HCT116 (cell line): ENCODE measurements around the gene CDH23. TPM values are rescaled to one million over a fixed set of nuclear protein-coding genes. Genes with fewer than 3 reads are reported as not detected.

Experiments
- ATAC-seq: fragments of 200-7000 bp; cut with Tn5 transposase; 2 replicates; pipeline ENCODE4 v1.9.1; 2020; ENCODE audit warnings: mild to moderate bottlenecking, moderate library complexity
- BruUV-seq: library from RNA; stranded (reverse); fragments of 400-500 nt; replicated peaks from 2 replicates; lab custom pipeline; 2021; lab: Mats Ljungman, UMichigan
- CTCF ChIA-PET: fragments of 300-600 bp; sonication (Branson Sonifier 250); formaldehyde crosslinking; loops from one replicate; lab custom pipeline; 2021; ENCODE audit warnings: antibody characterized with exemption; lab: Charles Lee
- POLR2A ChIA-PET: fragments of 300-600, 350-600 bp; sonication (Branson Sonifier 250); formaldehyde crosslinking; loops from one replicate; lab custom pipeline; 2021; ENCODE audit warnings: antibody characterized with exemption; lab: Charles Lee
- RAD21 ChIA-PET, 2 experiments: fragments of 300-600 bp; sonication (Branson Sonifier 250); formaldehyde crosslinking; loops; one replicate each; lab custom pipeline; 2023; ENCODE audit warnings: low total read pairs in 2 of 2; ENCODE audit not compliant: uncharacterized antibody in 2 of 2, unreplicated experiment in 2 of 2, low non-redundant PET in 1 of 2; lab: Charles Lee
- DNase-seq: peaks from one replicate; pipeline ENCODE4 v3.0.0-alpha.2; 2010; ENCODE audit warnings: low read depth, low spot score
- H2AFZ ChIP-seq: fragments of 200-600 bp; shearing (Covaris generic), sonication (generic); 2 replicates; pipeline ENCODE4 v1.6.1; 2017; ENCODE audit warnings: low read depth, mixed run types, mixed read lengths, antibody characterized with exemption, low read length; ENCODE audit not compliant: poor library complexity, severe bottlenecking
- H3K27ac ChIP-seq: 2 replicates; pipeline ENCODE4 v1.5.1; 2012; ENCODE audit warnings: low read depth, low read length
- H3K27me3 ChIP-seq: fragments of 200-600 bp; sonication (generic); 2 replicates; pipeline ENCODE4 v1.6.1; 2016; ENCODE audit warnings: mixed run types, low read length, mixed read lengths; ENCODE audit not compliant: insufficient read depth
- H3K36me3 ChIP-seq, 2 experiments: fragments of 200-500 bp in 1 of 2; fragments of 200-600 bp in 1 of 2; sonication (Bioruptor generic) in 1 of 2; sonication (generic) in 1 of 2; 2 replicates each; pipeline versions ENCODE4 v1.5.1 to v1.6.1; 2014 to 2016; ENCODE audit warnings: low read length in 2 of 2, inconsistent platforms in 1 of 2, mixed read lengths in 1 of 2, mixed run types in 1 of 2; ENCODE audit not compliant: insufficient read depth in 2 of 2, control insufficient read depth in 1 of 2
- H3K4me1 ChIP-seq, 2 experiments: fragments of 200-600 bp in 1 of 2; sonication (generic) in 1 of 2; 2 replicates each; pipeline versions ENCODE4 v1.5.1 to v1.6.1; 2012 to 2017; ENCODE audit warnings: low read length in 2 of 2, inconsistent platforms in 1 of 2, mild to moderate bottlenecking in 1 of 2, mixed read lengths in 1 of 2, mixed run types in 1 of 2, moderate library complexity in 1 of 2; ENCODE audit not compliant: insufficient read depth in 2 of 2, control insufficient read depth in 1 of 2
- H3K4me2 ChIP-seq: fragments of 200-600 bp; sonication (generic); 2 replicates; pipeline ENCODE4 v1.6.1; 2017; ENCODE audit warnings: mixed run types, low read length, mixed read lengths
- H3K4me3 ChIP-seq, 2 experiments: fragments of 200-600 bp in 1 of 2; sonication (generic) in 1 of 2; replicated peaks in 1 of 2; 2 replicates each; pipeline ENCODE4 v1.5.1; 2011 to 2016; ENCODE audit warnings: low read length in 2 of 2, control low read depth in 1 of 2, low read depth in 1 of 2, mild to moderate bottlenecking in 1 of 2, mixed read lengths in 1 of 2, mixed run types in 1 of 2
- H3K79me2 ChIP-seq: fragments of 200-600 bp; sonication (generic); 2 replicates; pipeline ENCODE4 v1.6.1; 2017; ENCODE audit warnings: mild to moderate bottlenecking, mixed run types, low read length, moderate library complexity, mixed read lengths; ENCODE audit not compliant: insufficient read depth
- H3K9ac ChIP-seq: fragments of 200-600 bp; sonication (generic); 2 replicates; pipeline ENCODE4 v1.6.1; 2016; ENCODE audit warnings: low read length, mixed read lengths
- H3K9me2 ChIP-seq: fragments of 200-600 bp; sonication (generic), shearing (Covaris generic); 2 replicates; pipeline ENCODE4 v1.6.1; 2017; ENCODE audit warnings: mixed run types, mild to moderate bottlenecking, moderate library complexity; ENCODE audit not compliant: insufficient read depth
- H3K9me3 ChIP-seq, 2 experiments: fragments of 200-500 bp in 1 of 2; fragments of 200-600 bp in 1 of 2; sonication (Bioruptor generic) in 1 of 2; sonication (generic) in 1 of 2; 2 replicates each; pipeline ENCODE4 v1.6.1; 2014 to 2017; ENCODE audit warnings: low read length in 2 of 2, mixed read lengths in 2 of 2, inconsistent platforms in 1 of 2, low read depth in 1 of 2, mild to moderate bottlenecking in 1 of 2, mixed run types in 1 of 2, moderate library complexity in 1 of 2; ENCODE audit not compliant: control insufficient read depth in 1 of 2, insufficient read depth in 1 of 2
- H4K20me1 ChIP-seq: fragments of 200-600 bp; sonication (generic), shearing (Covaris generic); 2 replicates; pipeline ENCODE4 v1.6.1; 2017; ENCODE audit warnings: mixed run types, mild to moderate bottlenecking, moderate library complexity; ENCODE audit not compliant: insufficient read depth
- ATF3 ChIP-seq: IDR thresholded peaks from 2 replicates; pipeline ENCODE4 v1.6.1; 2012
- CBX3 ChIP-seq: IDR thresholded peaks from 2 replicates; pipeline ENCODE4 v1.6.1; 2012; ENCODE audit warnings: low read depth
- CEBPB ChIP-seq: IDR thresholded peaks from 2 replicates; pipeline ENCODE4 v1.6.1; 2012; ENCODE audit warnings: low read depth
- CTCF ChIP-seq, 3 experiments: fragments of 200-600 bp in 1 of 3; sonication (generic) in 1 of 3; IDR thresholded peaks in 2 of 3; conservative IDR thresholded peaks in 1 of 3; 2 replicates each; pipeline ENCODE4 v1.5.1; 2012 to 2017; ENCODE audit warnings: low read depth in 2 of 3, low read length in 2 of 3, antibody characterized with exemption in 1 of 3, borderline replicate concordance in 1 of 3, control low read depth in 1 of 3, mild to moderate bottlenecking in 1 of 3, mixed read lengths in 1 of 3, mixed run types in 1 of 3, moderate library complexity in 1 of 3; ENCODE audit not compliant: insufficient read depth in 1 of 3
- EGR1 ChIP-seq: IDR thresholded peaks from 2 replicates; pipeline ENCODE4 v1.6.1; 2012; ENCODE audit warnings: low read depth
- ELF1 ChIP-seq: IDR thresholded peaks from 2 replicates; pipeline ENCODE4 v1.6.1; 2012; ENCODE audit warnings: low read depth, borderline replicate concordance
- EZH2 ChIP-seq: fragments of 200-600 bp; sonication (generic); IDR thresholded peaks from 2 replicates; pipeline ENCODE4 v1.6.1; 2017; ENCODE audit warnings: antibody characterized with exemption, mixed run types
- EZH2phosphoT487 ChIP-seq: fragments of 200-600 bp; IDR thresholded peaks from 2 replicates; pipeline ENCODE4 v1.6.1; 2018; ENCODE audit warnings: antibody characterized with exemption, borderline replicate concordance
- FOSL1 ChIP-seq: IDR thresholded peaks from 2 replicates; pipeline ENCODE4 v1.6.1; 2012; ENCODE audit warnings: low read depth
- POLR2AphosphoS5 ChIP-seq: IDR thresholded peaks from 2 replicates; pipeline ENCODE4 v1.6.1; 2011; ENCODE audit warnings: mild to moderate bottlenecking, low read depth, low read length, moderate library complexity
- REST ChIP-seq: IDR thresholded peaks from 2 replicates; pipeline ENCODE4 v1.6.1; 2012; ENCODE audit warnings: low read depth
- SIN3A ChIP-seq: IDR thresholded peaks from 2 replicates; pipeline ENCODE4 v1.6.1; 2012; ENCODE audit warnings: low read depth
- SP1 ChIP-seq: IDR thresholded peaks from 2 replicates; pipeline ENCODE4 v1.6.1; 2012; ENCODE audit warnings: low read depth
- SRF ChIP-seq: IDR thresholded peaks from 2 replicates; pipeline ENCODE4 v1.6.1; 2012; ENCODE audit warnings: low read depth
- TCF7L2 ChIP-seq: IDR thresholded peaks from 2 replicates; pipeline ENCODE4 v1.7.0; 2011; ENCODE audit warnings: borderline replicate concordance, inconsistent platforms; ENCODE audit not compliant: insufficient read depth, insufficient read length; ENCODE audit errors: extremely low read depth
- YY1 ChIP-seq: IDR thresholded peaks from 2 replicates; pipeline ENCODE4 v1.6.1; 2011; ENCODE audit warnings: low read length, low read depth, moderate library complexity, mild to moderate bottlenecking; ENCODE audit not compliant: insufficient replicate concordance; ENCODE audit errors: extremely low read depth
- ZFX ChIP-seq: fragments of 450-650 bp; IDR thresholded peaks from 2 replicates; pipeline ENCODE4 v1.6.1; 2017
- ZNF274 ChIP-seq: fragments of 200-500 bp; sonication (Bioruptor generic); IDR thresholded peaks from 2 replicates; pipeline ENCODE4 v1.6.1; 2014; ENCODE audit warnings: mild to moderate bottlenecking, low read depth, low read length, inconsistent platforms
- intact Hi-C: fragments of 100-400 bp; cut with micrococcal nuclease; formaldehyde crosslinking; loops from 2 replicates; pipeline ENCODE4 v1.10.0; 2022
- total RNA-seq: library from RNA; stranded (reverse); gene quantifications from one replicate; pipeline ENCODE4 v1.2.1, GENCODE V29; 2021; ENCODE audit not compliant: unreplicated experiment

CDH23 gene
- total RNA-seq, 1 experiment from 2014 or later, result not detected

- POLR2A ChIA-PET, result no interaction called here
- no peak for ATAC-seq
- TF ChIP-seq EZH2 (no peak), ELF1 (no peak), YY1 (no peak), SRF (no peak), CTCF (IDR thresholded peaks at IDR 0.05 in 2 of 3, conservative IDR thresholded peaks at IDR 0.05 in 1 of 3; ENCODE audit: borderline replicate concordance in 1 of 3, insufficient read depth in 1 of 3, low read depth in 2 of 3, low read length in 2 of 3) (no peak), SP1 (no peak), EGR1 (no peak), CEBPB (no peak), ZNF274 (no peak), CBX3 (no peak), SIN3A (no peak), TCF7L2 (no peak), ATF3 (no peak), REST (no peak), FOSL1 (no peak), POLR2AphosphoS5 (no peak), ZFX (no peak), EZH2phosphoT487 (no peak)
Observed at GRCh38 chr10:71743089-71743838, 346.5 kb downstream of the CDH23 start.

More at GRCh38 chr10:71743089-71743838, 346.5 kb downstream of the CDH23 start:
- no TSS peak for BruUV-seq
- ChIA-PET RAD21 (no interaction called here), CTCF (no interaction called here)
- intact Hi-C loops, result no loop called here
- Histone ChIP-seq H3K4me3 (no peak overlapping the region), H2AFZ (no peak overlapping the region), H3K27me3 (no peaks in the 10 kb centered on the region), H3K27ac (no peak overlapping the region), H3K4me2 (peak overlapping the region; percentile 11; the same call in 1 of the 2 replicates), H3K9me2 (no peaks in the 10 kb centered on the region), H3K9me3 (no peaks in the 10 kb centered on the region), H3K9ac (no peak overlapping the region), H3K36me3 (no peaks in the 10 kb centered on the region), H3K4me1 (peaks cover 5 to 19% of the 10 kb centered on the region in 2 experiments; a peak in 3 of 4 replicates), H4K20me1 (no peaks in the 10 kb centered on the region), H3K79me2 (no peaks in the 10 kb centered on the region)
- DNase-seq, result no peak
